Stimulated activated effector memory CD8-positive, alpha-beta T cell treated with anti-CD3 and anti-CD28 coated beads, Interleukin-12 subunit alpha, Interleukin-12 subunit beta, amount 100 ng/mL, for 72 hours (primary cell): ENCODE data around the gene MCOLN2.
A peak's percentile ranks its signal among the peaks of the same experiment; 100 is the strongest.
"Not testable (repeated sequence)": the region's sequence is repeated elsewhere in the genome, so short reads cannot be mapped to it uniquely, and the experiment has no call there.

Source experiments
- ATAC-seq: fragments of 150-1000 bp; cut with Tn5 transposase; 2 replicates; pipeline ENCODE4 v1.10.0; 2021
- DNase-seq, 2 donors: peaks; one replicate each; pipeline ENCODE4 v3.0.0; 2021 to 2022; ENCODE audit warnings: low spot score in 2 of 2
- H3K27ac Mint-ChIP-seq: one replicate; pipeline ENCODE4 v1.8.0; 2022; ENCODE audit warnings: mild to moderate bottlenecking, mixed read lengths
- H3K36me3 Mint-ChIP-seq: one replicate; pipeline ENCODE4 v1.8.0; 2022; ENCODE audit warnings: mild to moderate bottlenecking, mixed read lengths
- H3K4me1 Mint-ChIP-seq: one replicate; pipeline ENCODE4 v1.8.0; 2022; ENCODE audit warnings: mixed read lengths
- H3K4me3 Mint-ChIP-seq: one replicate; pipeline ENCODE4 v1.8.0; 2022; ENCODE audit warnings: mild to moderate bottlenecking, mixed read lengths
- H3K9me3 Mint-ChIP-seq: one replicate; pipeline ENCODE4 v1.8.0; 2022; ENCODE audit warnings: mixed read lengths

Gene MCOLN2

GRCh38 chr1:84996846-84997666 is at the start of gene MCOLN2:
MCOLN2 (minus strand) TSS chr1:84997113; CDS start chr1:84996872, 241 bp downstream.
- DNase-seq (peak; percentile 49 to 79), ATAC-seq (peak; percentile 78)
- Mint-ChIP-seq H3K9me3 (no peaks in the 10 kb centered on the region), H3K4me3 (peak within 1 kb of the TSS; percentile 93), H3K36me3 (peaks cover 13% of the 10 kb centered on the region), H3K4me1 (peaks cover 36% of the 10 kb centered on the region), H3K27ac (peak within 1 kb of the TSS; percentile 82)

DNA sequence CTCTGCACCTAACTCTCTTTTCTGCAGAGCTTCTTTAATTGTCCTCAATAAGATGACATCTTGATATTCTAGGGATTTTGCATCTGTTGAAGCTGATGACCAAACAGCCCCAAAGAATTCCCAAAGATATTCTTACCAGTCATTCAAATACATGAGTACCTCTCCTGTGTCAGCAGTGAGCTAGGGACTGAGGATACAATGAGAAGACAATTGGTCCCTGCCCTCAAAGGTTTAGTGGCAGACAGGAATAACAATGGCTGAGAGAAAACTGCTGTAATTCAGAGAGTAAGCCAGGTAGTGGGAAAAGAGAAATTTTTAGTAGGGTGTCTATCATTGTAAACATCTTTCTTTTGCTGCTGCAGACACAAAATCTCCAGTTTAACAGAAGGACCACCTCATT is 45.5 kb upstream of the MCOLN2 start:
- Mint-ChIP-seq H3K27ac (no peak overlapping the region), H3K4me1 (no peaks in the 10 kb centered on the region), H3K4me3 (no peak overlapping the region), H3K9me3 (no peaks in the 10 kb centered on the region), H3K36me3 (no peaks in the 10 kb centered on the region)
- ATAC-seq, result no peak
- no peak for DNase-seq

- Mint-ChIP-seq H3K4me3 (no peak overlapping the region), H3K4me1 (no peaks in the 10 kb centered on the region), H3K36me3 (no peaks in the 10 kb centered on the region), H3K27ac (no peak overlapping the region), H3K9me3 (no peaks in the 10 kb centered on the region)
- DNase-seq (no peak), ATAC-seq (no peak)
Observed at GRCh38 chr1:85041793-85042192, 44.9 kb upstream of the MCOLN2 start.

GRCh38 chr1:85033221-85033620 is 36.3 kb upstream of the MCOLN2 start:
- Mint-ChIP-seq H3K27ac (no peak overlapping the region), H3K4me1 (no peaks in the 10 kb centered on the region)

GRCh38 chr1:85030536-85030935 is 33.6 kb upstream of the MCOLN2 start:
- peaks cover 9% of the 10 kb centered on the region for H3K4me1 Mint-ChIP-seq
- H3K9me3 Mint-ChIP-seq, result no peaks in the 10 kb centered on the region
- no peaks in the 10 kb centered on the region for H3K36me3 Mint-ChIP-seq
- H3K27ac Mint-ChIP-seq, result no peak overlapping the region
- ATAC-seq, result no peak
- no peak overlapping the region for H3K4me3 Mint-ChIP-seq
- DNase-seq, result no peak

More at GRCh38 chr1:85033221-85033620, 36.3 kb upstream of the MCOLN2 start:
- no peak for ATAC-seq
- Mint-ChIP-seq H3K9me3 (no peaks in the 10 kb centered on the region), H3K4me3 (no peak overlapping the region), H3K36me3 (no peaks in the 10 kb centered on the region)
- DNase-seq, result no peak

GRCh38 chr1:85028151-85028550 is 31.2 kb upstream of the MCOLN2 start:
- H3K27ac Mint-ChIP-seq, result peak overlapping the region; percentile 18
- peaks cover 9% of the 10 kb centered on the region for H3K4me1 Mint-ChIP-seq
- no peak overlapping the region for H3K4me3 Mint-ChIP-seq
- no peaks in the 10 kb centered on the region for H3K9me3 Mint-ChIP-seq
- no peak for DNase-seq
- H3K36me3 Mint-ChIP-seq, result no peaks in the 10 kb centered on the region
- ATAC-seq, result no peak

DNA sequence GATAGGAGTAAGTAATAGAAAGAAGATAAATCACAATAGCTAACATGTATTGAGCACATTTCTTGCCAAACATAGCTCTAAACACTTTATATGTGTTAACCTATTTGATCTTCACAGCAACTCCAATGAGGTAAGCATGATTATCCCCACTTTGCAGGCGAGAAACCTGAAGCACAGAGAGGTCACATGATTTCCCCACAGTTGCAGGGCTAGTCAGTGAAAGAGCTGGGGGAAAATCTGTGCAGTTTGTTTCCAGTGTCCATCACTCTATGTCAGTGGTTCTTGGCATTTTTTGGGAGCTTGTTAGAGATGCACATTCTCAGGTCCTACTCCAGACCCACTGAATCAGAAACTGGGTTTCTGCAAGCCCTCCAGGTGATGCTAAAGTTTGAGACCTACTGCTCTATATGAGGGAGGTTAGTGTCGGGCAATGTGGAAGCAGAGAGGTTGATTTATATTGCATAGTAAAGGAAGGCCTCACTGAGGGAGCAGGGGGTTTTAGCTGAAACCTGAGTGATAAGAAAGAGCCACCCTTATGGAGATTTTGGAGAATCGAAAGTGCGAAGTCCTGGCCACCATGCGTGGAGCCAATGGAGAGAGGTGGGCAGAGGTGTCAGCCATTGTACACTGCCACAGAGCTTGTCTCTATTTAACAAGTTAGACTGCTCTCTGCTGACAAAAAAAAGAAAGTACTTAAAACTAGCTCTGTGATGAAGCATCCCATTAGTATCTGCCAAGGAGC is 30.5 kb upstream of the MCOLN2 start:
- peak overlapping the region; percentile 16 for H3K4me3 Mint-ChIP-seq
- DNase-seq, result peak in 1 of 2 donors; percentile 62
- peak overlapping the region; percentile 3 for H3K27ac Mint-ChIP-seq
- peak; percentile 87 for ATAC-seq
- H3K4me1 Mint-ChIP-seq, result peaks cover 9% of the 10 kb centered on the region
- no peaks in the 10 kb centered on the region for H3K9me3 Mint-ChIP-seq
- no peaks in the 10 kb centered on the region for H3K36me3 Mint-ChIP-seq

DNA sequence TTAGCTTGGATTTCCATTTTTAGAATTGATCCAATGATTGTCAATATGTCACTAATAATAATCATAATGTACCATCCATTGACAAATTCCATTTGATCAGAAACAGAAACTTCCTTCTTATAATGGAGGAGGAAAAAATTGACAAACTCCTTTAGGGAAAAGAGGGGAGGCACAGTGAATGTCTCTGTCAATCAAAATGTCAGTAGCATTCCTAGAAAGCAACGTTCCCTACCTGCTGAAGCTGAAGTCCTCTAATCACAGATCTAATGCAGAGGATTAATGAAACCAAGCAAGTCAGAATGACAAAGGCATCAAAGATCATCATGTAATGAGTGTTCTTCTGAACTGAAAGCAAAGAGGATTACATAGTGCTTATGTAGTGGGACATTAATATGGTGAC is 29.0 kb upstream of the MCOLN2 start:
- ATAC-seq, result no peak
- no peak for DNase-seq
- Mint-ChIP-seq H3K4me1 (peaks cover 9% of the 10 kb centered on the region), H3K36me3 (no peaks in the 10 kb centered on the region), H3K4me3 (no peak overlapping the region), H3K27ac (no peak overlapping the region), H3K9me3 (no peaks in the 10 kb centered on the region)

DNA sequence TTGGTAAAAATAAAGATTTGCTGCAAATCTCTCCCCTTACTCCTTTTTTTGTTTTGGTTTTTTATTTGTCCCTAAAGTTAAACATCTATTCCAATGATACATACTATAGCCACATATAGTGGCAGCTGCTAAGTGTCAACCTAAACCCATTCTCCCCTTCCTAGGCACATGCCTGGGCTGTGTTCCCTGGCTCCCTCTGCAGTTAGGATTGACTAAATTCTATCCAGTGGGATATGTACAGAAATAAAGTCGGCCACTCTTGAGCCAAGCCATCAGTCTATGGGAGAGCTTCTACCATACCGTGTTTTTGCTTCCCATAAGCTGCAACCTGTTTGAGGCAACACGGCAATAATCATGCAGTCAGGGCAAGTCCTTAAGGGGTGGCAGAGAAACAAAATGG is 27.8 kb upstream of the MCOLN2 start:
- peaks cover 9% of the 10 kb centered on the region for H3K4me1 Mint-ChIP-seq
- DNase-seq (no peak), ATAC-seq (no peak)
- no peak overlapping the region for H3K27ac Mint-ChIP-seq
- no peak overlapping the region for H3K4me3 Mint-ChIP-seq
- H3K36me3 Mint-ChIP-seq, result no peaks in the 10 kb centered on the region
- H3K9me3 Mint-ChIP-seq, result no peaks in the 10 kb centered on the region

DNA sequence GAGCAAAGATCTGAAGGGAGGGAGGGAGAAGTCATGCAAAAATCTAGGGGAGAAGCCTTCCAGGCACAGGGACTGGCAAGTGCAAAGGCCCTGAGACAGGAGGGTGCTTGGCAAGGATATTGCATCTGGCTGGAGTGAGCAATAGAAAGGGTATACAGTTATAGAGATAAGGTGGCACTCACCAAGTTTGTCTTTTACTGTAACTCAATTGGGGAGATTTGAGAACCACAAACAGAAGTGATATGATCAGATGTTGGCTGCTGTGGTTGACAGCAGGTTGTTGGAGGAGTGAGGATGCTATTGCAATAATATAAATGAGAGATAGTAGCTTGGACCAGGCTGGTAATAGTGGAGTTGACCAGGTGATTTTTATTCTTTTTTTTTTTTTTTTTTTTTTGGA is 25.8 kb upstream of the MCOLN2 start:
- Mint-ChIP-seq H3K4me3 (no peak overlapping the region), H3K36me3 (no peaks in the 10 kb centered on the region), H3K9me3 (no peaks in the 10 kb centered on the region), H3K27ac (no peak overlapping the region), H3K4me1 (peaks cover 8% of the 10 kb centered on the region)
- no peak for DNase-seq
- ATAC-seq, result peak; percentile 69

DNA sequence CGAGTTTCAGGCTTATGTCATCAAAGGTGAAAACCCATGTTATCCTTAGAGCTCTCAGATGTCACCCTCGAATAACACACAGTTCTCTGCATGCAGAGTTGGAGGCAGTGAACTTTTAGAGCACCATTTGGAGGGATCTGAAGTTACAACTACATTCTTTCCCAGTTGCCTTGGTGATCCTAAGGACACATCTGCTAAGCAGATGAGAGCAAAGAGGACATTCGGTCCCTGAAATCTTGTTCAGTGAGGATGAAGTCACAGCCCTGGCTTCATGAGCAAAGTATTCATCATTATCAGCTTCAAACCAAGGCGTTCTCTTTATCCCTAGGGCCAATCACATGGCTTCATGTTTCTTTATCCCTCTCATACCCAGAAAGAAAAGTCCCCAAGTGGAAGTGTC is 23.1 kb upstream of the MCOLN2 start:
- Mint-ChIP-seq H3K9me3 (no peaks in the 10 kb centered on the region), H3K27ac (no peak overlapping the region), H3K4me1 (peaks cover 6% of the 10 kb centered on the region), H3K36me3 (no peaks in the 10 kb centered on the region), H3K4me3 (no peak overlapping the region)
- ATAC-seq (no peak), DNase-seq (no peak)

- H3K27ac Mint-ChIP-seq, result no peak overlapping the region
- H3K36me3 Mint-ChIP-seq, result no peaks in the 10 kb centered on the region
- peaks cover 6% of the 10 kb centered on the region for H3K4me1 Mint-ChIP-seq
- H3K9me3 Mint-ChIP-seq, result no peaks in the 10 kb centered on the region
- DNase-seq, result no peak
- ATAC-seq, result no peak
- no peak overlapping the region for H3K4me3 Mint-ChIP-seq
Observed at GRCh38 chr1:85015826-85016225, 18.9 kb upstream of the MCOLN2 start.

DNA sequence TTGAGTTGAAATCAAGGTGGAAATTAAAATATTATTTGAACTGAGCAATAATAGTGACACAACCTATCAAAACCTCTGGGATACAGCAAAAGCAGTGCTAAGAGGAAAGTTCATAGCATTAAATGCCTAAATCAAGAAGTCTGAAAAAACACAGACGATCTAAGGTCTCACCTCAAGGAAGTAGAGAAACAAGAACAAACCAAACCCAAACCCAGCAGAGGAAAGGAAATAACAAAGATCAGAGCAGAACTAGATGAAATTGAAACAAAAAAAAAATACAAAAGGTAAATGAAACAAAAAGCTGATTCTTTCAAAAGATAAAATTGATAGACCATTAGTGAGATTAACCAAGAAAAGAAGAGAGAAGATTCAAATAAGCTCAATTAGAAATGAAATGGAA is 8.7 kb upstream of the MCOLN2 start:
- not testable (repeated sequence) for H3K27ac Mint-ChIP-seq, H3K36me3 Mint-ChIP-seq, ATAC-seq, H3K4me3 Mint-ChIP-seq, DNase-seq
- Mint-ChIP-seq H3K4me1 (peaks cover 15% of the 10 kb centered on the region), H3K9me3 (peaks cover 10% of the 10 kb centered on the region)

DNA sequence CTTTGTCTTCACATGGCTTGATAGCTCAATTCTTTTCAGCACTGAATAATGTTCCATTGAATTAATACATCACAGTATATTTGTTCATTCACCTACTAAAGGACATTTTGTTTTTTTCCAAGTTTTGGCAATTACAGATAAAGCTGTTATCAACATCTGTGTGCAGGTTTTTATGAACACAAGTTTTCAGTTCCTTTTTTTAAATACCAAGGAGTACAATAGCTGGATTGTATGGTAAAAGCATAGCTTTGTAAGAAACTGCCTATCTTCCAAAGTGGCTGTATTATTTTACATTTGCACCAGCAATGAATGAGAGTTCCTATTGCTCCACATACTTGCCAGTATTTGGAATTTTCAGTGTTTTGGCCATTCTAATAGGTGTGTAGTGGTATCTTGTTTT is 4.8 kb upstream of the MCOLN2 start:
- H3K4me1 Mint-ChIP-seq, result peaks cover 33% of the 10 kb centered on the region

DNA sequence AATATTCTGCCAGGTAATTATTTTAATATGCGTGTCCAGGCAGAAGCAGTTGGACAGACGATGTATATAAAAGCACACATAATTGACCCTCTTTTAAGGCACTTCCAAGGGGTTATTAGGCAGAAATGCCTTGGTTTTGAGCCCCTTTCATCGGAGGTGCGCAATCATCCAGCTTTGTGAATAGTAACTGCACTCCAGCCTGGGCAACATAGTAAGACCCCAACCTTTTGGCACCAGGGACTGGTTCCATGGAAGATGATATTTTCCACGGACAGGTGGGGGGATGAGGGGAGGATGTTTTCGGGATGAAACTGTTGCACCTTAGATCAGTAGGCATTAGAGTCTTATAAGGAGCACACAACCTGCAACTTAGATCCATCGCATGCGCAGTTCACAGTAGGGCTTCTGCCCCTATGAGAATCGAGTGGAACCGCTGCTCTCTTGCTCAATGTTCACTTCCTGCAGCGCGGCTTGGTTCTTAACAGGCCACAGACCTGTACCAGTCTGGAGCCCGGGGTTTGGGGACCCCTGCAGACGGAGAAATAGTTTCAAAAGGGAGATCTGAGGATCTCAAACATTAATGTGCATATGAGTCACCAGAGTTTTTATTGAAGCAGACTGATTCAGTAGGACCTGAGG is 1.8 kb upstream of the MCOLN2 start:
- Mint-ChIP-seq H3K4me1 (peaks cover 25% of the 10 kb centered on the region), H3K9me3 (no peaks in the 10 kb centered on the region), H3K4me3 (peak overlapping the region; percentile 93), H3K36me3 (no peaks in the 10 kb centered on the region), H3K27ac (peak overlapping the region; percentile 74)
- DNase-seq (peak; percentile 22 to 79), ATAC-seq (peak; percentile 76)

More for the DNA sequence above, 4.8 kb upstream of the MCOLN2 start:
- DNase-seq (no peak), ATAC-seq (no peak)
- no peak overlapping the region for H3K4me3 Mint-ChIP-seq
- H3K27ac Mint-ChIP-seq, result no peak overlapping the region
- H3K36me3 Mint-ChIP-seq, result no peaks in the 10 kb centered on the region
- peaks cover 5% of the 10 kb centered on the region for H3K9me3 Mint-ChIP-seq
